AG09309 (cell line): ENCODE measurements around the gene LRRC17.
A peak's percentile ranks its signal among the peaks of the same experiment; 100 is the strongest.

Source experiments
- DNase-seq: peaks from one replicate; pipeline ENCODE4 v3.0.0-alpha.2; 2010; ENCODE audit warnings: low read depth
- H3K4me3 ChIP-seq: 2 replicates; pipeline ENCODE4 v1.5.1; 2011; ENCODE audit warnings: mild to moderate bottlenecking, low read depth, low read length, moderate library complexity; ENCODE audit not compliant: control insufficient read depth
- CTCF ChIP-seq: IDR thresholded peaks from 2 replicates; pipeline ENCODE4 v1.5.1; 2011; ENCODE audit warnings: mild to moderate bottlenecking, low read depth, low read length, inconsistent platforms; ENCODE audit not compliant: insufficient read depth, control insufficient read depth; ENCODE audit errors: missing control alignments

Gene LRRC17

GRCh38 chr7:102927312-102927933 is 14.6 kb downstream of the LRRC17 start:
- H3K4me3 ChIP-seq, result no peak overlapping the region
- no peak for TF ChIP-seq CTCF
- DNase-seq, result peak; percentile 16

GRCh38 chr7:102931757-102932156 is 19.0 kb downstream of the LRRC17 start:
- no peak overlapping the region for H3K4me3 ChIP-seq
- TF ChIP-seq CTCF, result no peak
- DNase-seq, result no peak

GRCh38 chr7:102933763-102934162 is 21.0 kb downstream of the LRRC17 start:
- peak; percentile 95 for DNase-seq
- TF ChIP-seq CTCF, result no peak
- no peak overlapping the region for H3K4me3 ChIP-seq

DNA sequence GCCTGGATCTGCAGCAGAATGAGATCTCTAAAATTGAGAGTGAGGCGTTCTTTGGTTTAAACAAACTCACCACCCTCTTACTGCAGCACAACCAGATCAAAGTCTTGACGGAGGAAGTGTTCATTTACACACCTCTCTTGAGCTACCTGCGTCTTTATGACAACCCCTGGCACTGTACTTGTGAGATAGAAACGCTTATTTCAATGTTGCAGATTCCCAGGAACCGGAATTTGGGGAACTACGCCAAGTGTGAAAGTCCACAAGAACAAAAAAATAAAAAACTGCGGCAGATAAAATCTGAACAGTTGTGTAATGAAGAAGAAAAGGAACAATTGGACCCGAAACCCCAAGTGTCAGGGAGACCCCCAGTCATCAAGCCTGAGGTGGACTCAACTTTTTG is 21.4 kb downstream of the LRRC17 start:
- no peak overlapping the region for H3K4me3 ChIP-seq
- TF ChIP-seq CTCF, result no peak
- DNase-seq, result no peak

GRCh38 chr7:102934701-102935100 is 21.9 kb downstream of the LRRC17 start:
- H3K4me3 ChIP-seq, result no peak overlapping the region
- DNase-seq, result no peak
- no peak for TF ChIP-seq CTCF

GRCh38 chr7:102935450-102936115 is 22.8 kb downstream of the LRRC17 start:
- H3K4me3 ChIP-seq, result no peak overlapping the region
- no peak for DNase-seq

More at GRCh38 chr7:102935450-102936115, 22.8 kb downstream of the LRRC17 start:
- TF ChIP-seq CTCF, result no peak
